Epithelial cell of prostate (primary cell): ENCODE data around the gene HSH2D.
"Not testable (repeated sequence)": the region's sequence is repeated elsewhere in the genome, so short reads cannot be mapped to it uniquely, and the experiment has no call there.

Source experiments
- DNase-seq: peaks from one replicate; pipeline ENCODE4 v3.0.0-alpha.2; 2011; ENCODE audit warnings: low read depth, low spot score
- H3K27ac ChIP-seq: fragments of 450-650 bp; 2 replicates; pipeline ENCODE4 v1.5.1; 2017; ENCODE audit warnings: mild to moderate bottlenecking

The HSH2D gene

GRCh38 chr19:16153582-16154336 is 10.3 kb downstream of the HSH2D start:
- H3K27ac ChIP-seq, result no peak overlapping the region
- DNase-seq, result no peak

- no peak overlapping the region for H3K27ac ChIP-seq
- no peak for DNase-seq
These were observed 11.1 kb downstream of the HSH2D start for GRCh38 chr19:16154557-16154956.

GRCh38 chr19:16155128-16155527 is 11.6 kb downstream of the HSH2D start:
- no peak for DNase-seq
- H3K27ac ChIP-seq, result no peak overlapping the region

- no peak overlapping the region for H3K27ac ChIP-seq
- DNase-seq, result no peak
These were observed 13.4 kb downstream of the HSH2D start for GRCh38 chr19:16156904-16157303.

GRCh38 chr19:16157601-16158000 is 14.1 kb downstream of the HSH2D start:
- H3K27ac ChIP-seq, result no peak overlapping the region
- DNase-seq, result no peak

- no peak for DNase-seq
- H3K27ac ChIP-seq, result no peak overlapping the region
These were observed 16.2 kb downstream of the HSH2D start for GRCh38 chr19:16159655-16160054.

GRCh38 chr19:16160445-16160942 is 17.0 kb downstream of the HSH2D start:
- peak overlapping the region; percentile 93 for H3K27ac ChIP-seq
- no peak for DNase-seq

- H3K27ac ChIP-seq, result peak overlapping the region; percentile 93
These were observed 17.6 kb downstream of the HSH2D start for GRCh38 chr19:16160943-16161560.

GRCh38 chr19:16161840-16162239 is 18.4 kb downstream of the HSH2D start:
- H3K27ac ChIP-seq, result peak overlapping the region; percentile 93
- peak; percentile 91 for DNase-seq

More at GRCh38 chr19:16160943-16161560, 17.6 kb downstream of the HSH2D start:
- peak; percentile 68 for DNase-seq

- H3K27ac ChIP-seq, result no peak overlapping the region
- DNase-seq, result no peak
These were observed 20.9 kb downstream of the HSH2D start for GRCh38 chr19:16164222-16164890.

- no peak for DNase-seq
- no peak overlapping the region for H3K27ac ChIP-seq
These were observed 22.9 kb downstream of the HSH2D start for GRCh38 chr19:16166417-16166816.

GRCh38 chr19:16167055-16167454 is 23.6 kb downstream of the HSH2D start:
- H3K27ac ChIP-seq, result no peak overlapping the region
- no peak for DNase-seq

- no peak overlapping the region for H3K27ac ChIP-seq
These were observed 25.1 kb downstream of the HSH2D start for GRCh38 chr19:16168465-16169081.

GRCh38 chr19:16170134-16170533 is 26.6 kb downstream of the HSH2D start:
- no peak for DNase-seq
- H3K27ac ChIP-seq, result no peak overlapping the region

More at GRCh38 chr19:16168465-16169081, 25.1 kb downstream of the HSH2D start:
- DNase-seq, result no peak

GRCh38 chr19:16175954-16176353 is 32.5 kb downstream of the HSH2D start:
- no peak overlapping the region for H3K27ac ChIP-seq
- DNase-seq, result no peak

- DNase-seq, H3K27ac ChIP-seq: not testable (repeated sequence)
These were observed 35.4 kb downstream of the HSH2D start for GRCh38 chr19:16178866-16179265.

- DNase-seq, result no peak
- H3K27ac ChIP-seq, result no peak overlapping the region
These were observed 37.1 kb downstream of the HSH2D start for GRCh38 chr19:16180611-16181010.

- no peak for DNase-seq
- H3K27ac ChIP-seq, result peak overlapping the region; percentile 29
These were observed 41.2 kb downstream of the HSH2D start for GRCh38 chr19:16184665-16185122.

- peak within 1 kb of the TSS; percentile 29 for H3K27ac ChIP-seq
- DNase-seq, result peak; percentile 95
These were observed 41.8 kb downstream of the HSH2D start, which contains the start of gene FAM32A for GRCh38 chr19:16185123-16185767. TSS of gene FAM32A (plus strand) at chr19:16185410. CDS start at chr19:16185443, 33 bp downstream.

- DNase-seq, result no peak
- peak overlapping the region; percentile 29 for H3K27ac ChIP-seq
These were observed 42.3 kb downstream of the HSH2D start for GRCh38 chr19:16185768-16186123.
